Neural cell (in vitro differentiated cells): Measurements from ENCODE around the gene PANX1.

Experiments
- CTCF ChIP-seq: fragments of 450-650 bp; IDR thresholded peaks from 2 replicates; pipeline ENCODE4 v1.5.1; 2014; ENCODE audit warnings: antibody characterized with exemption, mild to moderate bottlenecking, moderate library complexity; ENCODE audit not compliant: poor library complexity, severe bottlenecking
- EP300 ChIP-seq: fragments of 450-650 bp; conservative IDR thresholded peaks from 2 replicates; pipeline ENCODE4 v1.6.1; 2014; ENCODE audit warnings: antibody characterized with exemption, mild to moderate bottlenecking, moderate library complexity; ENCODE audit not compliant: poor library complexity, severe bottlenecking
- REST ChIP-seq: IDR thresholded peaks from 2 replicates; pipeline ENCODE4 v1.6.1; 2012; ENCODE audit warnings: borderline replicate concordance
- SMC3 ChIP-seq: fragments of 450-650 bp; conservative IDR thresholded peaks from 2 replicates; pipeline ENCODE4 v1.6.1; 2014; ENCODE audit warnings: antibody characterized with exemption, mild to moderate bottlenecking, moderate library complexity; ENCODE audit not compliant: poor library complexity

- TF ChIP-seq CTCF (no peak), EP300 (no peak), REST (no peak), SMC3 (no peak)
Measured at GRCh38 chr11:94185416-94186084, 56.9 kb downstream of the PANX1 start.
